Activated CD4-positive, alpha-beta T cell treated with anti-CD3 and anti-CD28 coated beads for 24 hours (primary cell): ENCODE results near the gene SUFU.

Experiments
- DNase-seq, 2 donors: peaks; one replicate each; pipeline ENCODE4 v3.0.0-alpha.2; 2020; ENCODE audit warnings: low read depth in 2 of 2

Gene SUFU

GRCh38 chr10:102670871-102671434, 167.2 kb downstream of the SUFU start:
- no peak for DNase-seq

- no peak for DNase-seq
These were observed 169.6 kb downstream of the SUFU start for GRCh38 chr10:102673236-102673818.

DNA sequence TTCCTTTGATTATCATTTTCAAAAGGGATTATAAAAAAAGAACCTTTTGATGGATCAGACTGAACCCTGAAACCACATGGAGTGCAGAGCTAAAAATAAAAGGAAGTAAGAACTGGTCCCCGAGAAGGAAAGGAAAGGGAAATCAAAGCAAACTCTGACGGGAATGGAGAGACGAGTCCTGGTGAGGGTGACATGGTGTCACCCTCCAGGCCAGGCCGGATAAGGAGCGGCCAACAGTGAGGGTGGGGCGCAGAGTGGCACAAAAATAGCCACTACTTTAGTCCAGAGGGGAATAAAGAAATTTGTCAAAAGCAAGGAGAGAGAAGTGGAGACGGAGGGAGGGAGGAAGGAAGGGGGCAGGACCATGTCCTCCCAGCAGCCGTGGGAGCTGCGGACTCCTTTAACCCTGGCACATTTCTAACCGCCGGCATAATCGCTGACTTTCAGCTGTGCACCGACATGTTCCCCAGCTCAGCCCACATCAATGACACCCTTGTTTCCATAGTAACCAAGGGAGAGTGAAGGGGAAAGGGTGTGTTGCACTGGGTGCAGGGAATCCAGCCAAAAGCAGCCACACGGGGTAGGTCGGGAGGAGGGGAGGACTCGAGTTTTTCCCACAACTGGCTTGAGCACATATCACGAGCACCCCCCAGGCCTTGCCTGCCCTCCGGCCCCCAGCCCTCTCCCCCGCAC, 170.2 kb downstream of the SUFU start:
- DNase-seq, result peak; percentile 30 to 50

GRCh38 chr10:102674566-102674965, 170.8 kb downstream of the SUFU start:
- no peak for DNase-seq

DNA sequence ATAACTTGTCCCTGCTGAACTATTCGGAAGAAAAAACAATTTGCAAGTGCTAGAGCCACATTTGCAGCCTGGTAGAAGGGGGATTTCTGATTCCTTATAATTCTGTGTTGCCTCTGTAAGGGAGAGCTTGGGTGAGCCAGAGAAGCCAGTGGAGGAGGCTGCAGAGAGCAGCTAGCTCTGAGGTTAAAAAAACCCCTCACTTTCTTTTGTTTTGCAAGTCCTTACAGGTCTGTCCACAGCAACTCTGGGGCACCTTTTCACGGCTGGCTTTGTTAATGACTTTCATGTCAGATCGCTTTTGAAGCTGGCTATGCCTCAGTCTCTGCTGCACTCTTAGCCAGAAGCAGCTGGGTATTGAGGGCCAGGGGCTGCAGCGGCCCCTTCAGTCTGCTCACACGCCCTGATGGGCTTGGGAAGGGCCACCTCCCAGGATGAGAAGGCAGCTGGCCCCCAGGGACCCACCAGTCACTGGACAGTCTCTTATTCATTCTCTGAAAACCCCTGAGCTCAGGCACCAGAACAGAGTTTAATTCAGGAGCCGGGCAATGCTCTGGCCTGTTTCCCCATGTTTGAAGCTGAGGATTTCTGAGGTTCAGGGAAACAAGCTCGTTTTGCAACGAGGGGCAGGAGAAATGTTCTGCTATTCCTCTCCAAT, 171.4 kb downstream of the SUFU start:
- DNase-seq, result no peak

DNA sequence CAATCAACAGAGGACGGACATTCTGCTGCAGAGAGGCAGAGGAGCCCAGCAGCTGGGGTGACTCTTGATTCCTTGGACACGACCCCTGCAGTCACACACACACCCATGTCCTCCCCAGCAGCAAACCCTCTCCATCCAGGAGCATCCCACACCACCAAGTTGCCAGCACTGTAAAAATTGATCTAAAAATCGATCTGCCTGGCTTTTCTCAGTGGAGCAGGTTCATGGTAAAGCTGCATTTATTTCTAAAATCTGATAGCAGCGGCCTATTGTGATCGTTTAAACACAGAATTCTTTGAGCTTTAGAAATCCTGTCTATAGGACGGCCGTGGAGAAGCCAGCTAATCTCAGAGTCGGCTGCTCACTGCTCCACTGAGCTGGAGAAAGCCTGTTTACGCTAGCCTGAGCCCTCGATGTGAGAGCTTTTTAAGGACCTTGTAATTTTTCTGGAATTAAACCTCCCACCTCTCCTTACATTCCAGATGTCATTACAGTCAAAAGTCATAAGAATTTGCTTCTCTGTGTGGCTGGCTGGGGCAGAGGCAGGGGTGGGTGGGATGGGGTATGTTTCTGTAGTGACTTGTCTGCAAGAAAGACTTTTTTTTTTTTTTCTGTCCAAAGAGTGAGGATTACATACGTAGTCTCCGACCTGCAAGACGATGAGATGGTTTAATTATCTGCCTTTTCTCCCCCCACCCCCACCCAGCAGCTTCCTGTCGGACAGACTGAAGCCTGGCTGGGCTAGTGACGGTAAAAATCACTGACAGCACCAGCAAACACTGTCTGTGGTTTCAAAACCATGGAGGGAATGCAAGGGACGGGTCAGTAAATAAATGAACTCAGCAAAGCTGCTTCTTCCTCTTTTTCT, 172.1 kb downstream of the SUFU start:
- DNase-seq, result no peak

DNA sequence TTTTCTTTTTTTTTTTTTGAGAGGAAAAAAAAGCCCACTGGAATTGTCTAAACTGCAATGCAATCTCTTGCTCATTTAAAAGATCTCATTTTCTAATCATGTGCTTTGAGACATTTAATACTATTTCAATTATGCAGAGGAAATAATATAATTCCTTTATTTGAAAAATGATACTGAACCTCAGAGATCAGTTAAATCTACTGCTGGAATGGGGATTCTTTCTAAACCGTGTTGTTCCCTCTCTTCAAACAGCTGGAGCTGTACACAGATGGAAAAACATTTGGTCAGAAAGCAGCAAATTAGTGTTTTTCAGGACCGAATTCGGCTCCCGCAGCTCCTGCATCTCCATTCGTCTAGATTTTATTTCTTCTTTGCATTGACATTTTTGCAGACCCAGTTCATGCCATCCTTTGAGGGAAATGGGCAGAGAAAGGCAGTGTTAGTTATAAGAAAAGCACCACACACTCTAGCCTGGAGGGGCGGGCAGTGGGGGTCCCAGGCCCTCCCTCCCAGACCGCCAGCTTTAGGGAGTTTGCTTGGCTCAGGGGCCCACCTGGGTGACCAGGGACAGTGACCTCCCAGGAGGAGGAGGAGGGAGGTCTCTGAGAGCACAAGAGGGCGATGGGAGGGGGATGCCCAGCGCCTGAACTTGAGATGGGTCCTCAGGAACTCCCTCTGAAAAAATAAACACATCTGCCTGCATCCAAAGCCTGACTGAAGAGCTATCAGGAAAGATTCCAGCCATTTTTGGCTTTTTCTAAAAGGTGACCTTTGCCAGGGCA, 173.0 kb downstream of the SUFU start:
- DNase-seq, result no peak

- no peak for DNase-seq
These were observed 173.7 kb downstream of the SUFU start for GRCh38 chr10:102677331-102678067.

- no peak for DNase-seq
These were observed 174.3 kb downstream of the SUFU start for GRCh38 chr10:102678068-102678400.

DNA sequence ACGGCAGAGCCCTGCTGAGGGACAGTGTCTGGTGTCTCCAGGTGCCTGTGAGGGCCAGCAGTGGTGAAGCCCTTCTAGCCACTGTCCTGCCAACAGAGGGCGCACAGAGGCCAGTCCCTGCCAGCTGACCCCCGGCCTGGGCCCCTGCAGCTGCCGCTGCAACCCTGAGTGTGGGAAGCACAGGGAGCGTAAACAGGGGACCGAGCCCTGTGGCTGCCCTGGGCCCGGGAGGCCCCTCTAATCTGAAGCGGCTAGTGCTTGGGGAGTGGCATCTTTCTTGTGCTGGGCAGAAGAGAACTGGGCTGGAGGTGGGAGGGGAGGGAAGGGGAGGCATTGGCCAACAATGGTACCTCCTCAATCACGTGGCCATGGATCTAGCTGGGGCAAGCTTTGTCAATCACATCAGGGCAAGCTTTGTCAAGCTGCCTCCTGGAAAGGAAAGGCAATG, 175.1 kb downstream of the SUFU start:
- DNase-seq, result no peak

DNA sequence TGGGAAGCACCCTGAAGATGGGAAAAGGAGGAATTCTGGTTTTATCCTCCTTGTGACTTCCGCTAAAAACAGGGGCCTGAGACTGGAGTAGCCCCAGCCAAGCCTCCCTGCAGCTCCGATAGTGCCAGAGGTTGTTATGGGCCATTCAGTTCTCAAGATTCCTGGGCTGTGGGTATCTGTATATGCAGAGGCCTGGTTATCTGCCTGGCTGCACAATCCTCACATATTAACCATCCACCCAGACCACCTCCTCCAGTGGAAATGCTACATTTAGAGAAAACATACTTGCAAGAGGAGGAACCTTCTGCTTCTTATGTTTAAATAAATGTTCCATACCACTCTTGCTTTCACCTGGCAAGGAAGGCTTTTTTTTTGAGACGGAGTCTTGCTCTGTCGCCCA, 175.8 kb downstream of the SUFU start:
- DNase-seq, result no peak

DNA sequence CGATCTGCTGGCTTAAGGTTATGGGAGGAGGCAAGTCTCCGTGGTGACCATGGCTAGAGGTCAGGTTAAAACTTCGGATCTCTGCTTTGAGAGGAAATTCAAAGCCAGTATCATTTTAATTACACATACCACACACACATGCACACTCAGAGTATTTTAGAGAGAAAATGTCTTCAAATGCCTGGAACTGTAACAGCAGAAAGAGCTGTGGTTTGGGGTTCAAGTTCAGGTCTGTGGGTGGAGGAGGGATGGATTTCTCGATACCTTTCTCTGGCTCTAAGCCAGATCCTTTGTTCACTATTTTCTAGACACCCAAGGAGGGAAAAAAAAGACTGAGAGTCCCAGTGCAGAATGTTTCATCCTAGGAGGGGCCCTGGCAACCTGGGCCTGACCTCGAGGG, 177.9 kb downstream of the SUFU start:
- DNase-seq, result no peak

- DNase-seq, result no peak
These were observed 178.6 kb downstream of the SUFU start for GRCh38 chr10:102682416-102682815.

- DNase-seq, result no peak
These were observed 179.2 kb downstream of the SUFU start for GRCh38 chr10:102682981-102683380.
